Measurements from ENCODE around the gene HTRA2.

Gene HTRA2

DNA sequence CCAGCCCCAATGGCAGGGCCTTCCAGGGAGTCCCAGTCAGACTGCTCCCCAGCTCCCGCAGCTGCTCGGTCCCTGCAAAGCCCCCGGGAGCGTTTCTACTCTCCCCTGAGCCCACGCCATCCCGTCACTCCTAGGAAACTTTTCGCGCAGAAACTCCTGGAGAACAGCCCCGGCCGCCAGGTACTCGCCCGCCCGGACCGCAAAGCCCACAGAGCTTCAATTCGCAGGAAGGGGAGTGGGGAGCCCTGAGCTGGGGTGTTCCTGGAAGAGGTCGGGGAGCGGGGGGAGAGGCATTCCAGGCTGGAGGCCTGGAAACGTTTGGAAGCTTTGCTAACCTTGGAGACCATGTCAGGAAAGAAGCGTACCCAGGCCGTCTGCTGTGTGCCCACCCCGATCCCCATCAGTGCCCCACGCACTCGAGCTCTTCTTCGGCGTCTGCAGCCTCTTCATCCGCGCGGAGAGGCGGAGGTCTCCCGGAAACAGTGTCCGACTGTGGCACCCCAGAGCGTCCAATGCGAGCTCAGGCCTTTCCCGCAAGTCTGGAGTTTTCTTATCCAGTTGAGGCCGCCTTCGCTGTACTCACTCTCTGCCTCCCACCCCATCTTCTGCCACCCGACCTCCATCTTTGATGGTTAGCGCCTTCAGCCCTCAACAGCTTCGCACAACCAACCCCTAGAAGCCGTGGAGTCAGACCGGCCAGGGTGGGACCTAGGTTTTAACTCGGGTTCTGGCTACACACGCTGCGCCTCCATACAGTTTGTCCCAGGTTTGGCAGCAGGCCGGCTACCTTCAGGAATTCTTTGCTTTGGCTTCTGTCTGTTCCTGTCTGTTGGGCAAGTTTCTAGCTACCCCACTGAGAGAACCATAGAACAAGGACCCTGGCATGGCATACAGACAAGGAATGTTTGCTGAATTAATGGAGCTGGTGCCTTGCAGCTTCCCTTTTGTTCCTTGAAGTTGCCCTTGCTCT is 25.9 kb upstream of the HTRA2 start:
- TF ChIP-seq, protein P1, sequence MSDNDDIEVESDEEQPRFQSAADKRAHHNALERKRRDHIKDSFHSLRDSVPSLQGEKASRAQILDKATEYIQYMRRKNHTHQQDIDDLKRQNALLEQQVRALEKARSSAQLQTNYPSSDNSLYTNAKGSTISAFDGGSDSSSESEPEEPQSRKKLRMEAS (IDR thresholded peaks at IDR 0.05; ENCODE audit: low read depth, low read length): no peak
- TF ChIP-seq POLR2A (IDR thresholded peaks at IDR 0.05; ENCODE audit: extremely low read depth, insufficient read length): no peak
- TF ChIP-seq, protein P2, sequence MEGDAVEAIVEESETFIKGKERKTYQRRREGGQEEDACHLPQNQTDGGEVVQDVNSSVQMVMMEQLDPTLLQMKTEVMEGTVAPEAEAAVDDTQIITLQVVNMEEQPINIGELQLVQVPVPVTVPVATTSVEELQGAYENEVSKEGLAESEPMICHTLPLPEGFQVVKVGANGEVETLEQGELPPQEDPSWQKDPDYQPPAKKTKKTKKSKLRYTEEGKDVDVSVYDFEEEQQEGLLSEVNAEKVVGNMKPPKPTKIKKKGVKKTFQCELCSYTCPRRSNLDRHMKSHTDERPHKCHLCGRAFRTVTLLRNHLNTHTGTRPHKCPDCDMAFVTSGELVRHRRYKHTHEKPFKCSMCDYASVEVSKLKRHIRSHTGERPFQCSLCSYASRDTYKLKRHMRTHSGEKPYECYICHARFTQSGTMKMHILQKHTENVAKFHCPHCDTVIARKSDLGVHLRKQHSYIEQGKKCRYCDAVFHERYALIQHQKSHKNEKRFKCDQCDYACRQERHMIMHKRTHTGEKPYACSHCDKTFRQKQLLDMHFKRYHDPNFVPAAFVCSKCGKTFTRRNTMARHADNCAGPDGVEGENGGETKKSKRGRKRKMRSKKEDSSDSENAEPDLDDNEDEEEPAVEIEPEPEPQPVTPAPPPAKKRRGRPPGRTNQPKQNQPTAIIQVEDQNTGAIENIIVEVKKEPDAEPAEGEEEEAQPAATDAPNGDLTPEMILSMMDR (IDR thresholded peaks at IDR 0.05; ENCODE audit: low read depth, low read length): no peak
- TF ChIP-seq MYC (IDR thresholded peaks at IDR 0.05; ENCODE audit: low read depth, low read length): no peak
- DNase-seq (ENCODE audit: low read depth): no peak
- no peak overlapping the region for H3K4me3 ChIP-seq (ENCODE audit: low read depth, low read length)

DNA sequence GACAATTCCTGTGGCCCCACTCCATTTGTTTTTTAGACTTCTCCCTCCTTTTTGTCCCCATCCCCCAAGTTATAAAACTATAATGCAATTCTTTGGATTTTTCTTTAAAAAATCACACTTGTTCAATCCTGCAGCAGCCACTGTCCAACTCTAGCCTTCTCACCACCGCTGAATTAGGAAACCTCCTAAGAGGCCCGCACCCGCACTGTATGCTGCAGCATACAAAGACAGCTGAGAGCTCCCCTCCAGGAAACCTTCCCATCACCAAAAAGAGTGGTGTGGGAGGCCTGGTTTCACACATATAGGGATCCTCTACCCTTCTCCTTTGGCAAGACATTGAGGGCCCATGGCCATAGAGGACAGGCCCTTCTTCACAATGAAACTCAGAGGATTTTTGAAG is 25.1 kb upstream of the HTRA2 start:
- no peak overlapping the region for H3K4me3 ChIP-seq (ENCODE audit: low read depth, low read length)
- TF ChIP-seq, protein P1 (IDR thresholded peaks at IDR 0.05; ENCODE audit: low read depth, low read length): no peak
- no peak for TF ChIP-seq POLR2A (IDR thresholded peaks at IDR 0.05; ENCODE audit: extremely low read depth, insufficient read length)
- TF ChIP-seq MYC (IDR thresholded peaks at IDR 0.05; ENCODE audit: low read depth, low read length): no peak
- TF ChIP-seq, protein P2 (IDR thresholded peaks at IDR 0.05; ENCODE audit: low read depth, low read length): no peak
- DNase-seq (ENCODE audit: low read depth): no peak

DNA sequence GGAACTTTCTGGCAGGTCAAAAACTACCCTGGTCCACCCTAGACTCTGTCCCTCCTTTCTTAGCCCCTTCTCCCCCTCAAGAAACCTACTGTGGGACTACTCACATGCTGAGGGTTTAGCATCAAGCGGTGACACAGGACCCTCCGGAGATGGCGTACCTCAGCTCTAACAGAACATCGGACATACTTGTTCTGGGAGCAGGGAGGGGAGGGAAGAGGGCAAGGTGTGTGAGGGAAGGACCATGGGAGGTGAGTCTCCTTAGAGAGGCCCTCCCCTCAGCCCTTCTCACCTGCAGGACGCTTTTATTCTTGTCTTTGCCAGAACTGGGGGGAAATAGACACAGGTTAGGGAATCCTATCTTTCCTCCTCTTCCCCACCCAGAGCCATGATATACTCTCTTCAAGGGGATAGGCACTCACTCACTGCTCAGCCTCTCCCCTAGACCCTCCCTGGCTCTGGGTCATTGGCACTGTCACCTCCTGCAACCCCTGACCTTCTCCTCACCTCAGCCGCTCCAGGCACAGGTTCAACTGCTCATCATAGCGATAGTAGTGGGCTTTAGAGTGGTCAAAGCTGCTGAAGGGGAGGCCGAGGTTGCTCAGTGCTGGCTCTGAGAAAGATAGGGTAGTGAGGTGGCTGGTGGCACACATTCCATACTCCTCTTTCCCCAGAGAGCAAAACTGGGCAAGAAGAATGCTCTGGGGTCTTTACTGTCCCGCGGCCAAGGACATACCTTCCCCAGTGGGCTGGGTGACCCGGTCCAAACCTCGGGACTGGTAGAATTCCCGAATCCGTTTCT is 24.1 kb upstream of the HTRA2 start:
- no peak for TF ChIP-seq MYC (IDR thresholded peaks at IDR 0.05; ENCODE audit: low read depth, low read length)
- TF ChIP-seq, protein P2 (IDR thresholded peaks at IDR 0.05; ENCODE audit: low read depth, low read length): no peak
- no peak for TF ChIP-seq POLR2A (IDR thresholded peaks at IDR 0.05; ENCODE audit: extremely low read depth, insufficient read length)
- peak overlapping the region; percentile 39 for H3K4me3 ChIP-seq (ENCODE audit: low read depth, low read length)
- no peak for DNase-seq (ENCODE audit: low read depth)

DNA sequence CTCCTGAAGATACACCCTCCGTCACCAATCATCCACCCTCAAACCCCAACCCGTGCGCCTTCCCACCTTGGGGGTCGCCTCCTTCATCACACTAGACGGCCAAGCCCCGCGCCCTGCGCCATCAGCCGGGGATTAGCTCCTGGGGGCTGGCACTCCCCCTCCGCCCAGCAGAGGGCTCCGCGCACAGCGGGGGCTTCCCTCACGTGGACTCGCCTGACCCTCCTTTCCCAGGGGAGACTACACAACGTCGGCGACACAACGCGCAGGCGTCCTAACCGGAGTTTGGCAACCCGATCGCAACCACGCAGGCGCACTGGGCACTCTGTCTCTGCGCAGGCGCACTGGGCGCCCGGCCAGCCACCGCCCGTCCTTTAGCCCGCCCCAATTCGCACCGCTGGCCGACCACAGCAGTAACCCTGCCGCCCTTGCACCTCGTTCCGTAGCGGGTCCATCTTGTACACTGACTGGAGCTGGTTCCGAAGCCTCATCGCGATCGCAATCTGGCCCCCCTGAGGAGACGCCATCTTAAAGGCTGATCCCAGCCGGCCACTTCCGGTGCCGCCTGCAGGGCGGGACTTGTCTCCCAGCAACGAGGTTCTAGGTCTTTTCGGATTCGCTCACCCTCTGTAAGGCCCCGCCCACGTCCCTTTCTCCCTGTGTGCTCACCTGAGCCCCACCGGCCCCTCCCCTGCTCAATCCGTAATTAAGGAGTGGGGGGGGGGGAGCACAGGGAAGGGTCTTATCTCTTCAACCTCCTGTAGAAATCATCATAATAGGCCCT is 22.4 kb upstream of the HTRA2 start, which contains the start of gene PCGF1:
Gene PCGF1 (minus strand): TSS at position 551 of the 781 bp plus-strand sequence. CDS start 27 bp downstream, at position 524.
- peak within 1 kb of the TSS; percentile 70 for H3K4me3 ChIP-seq (ENCODE audit: low read depth, low read length)
- peak; percentile 98 for DNase-seq (ENCODE audit: low read depth)
- TF ChIP-seq POLR2A (IDR thresholded peaks at IDR 0.05; ENCODE audit: extremely low read depth, insufficient read length) (peak; percentile 54), MYC (IDR thresholded peaks at IDR 0.05; ENCODE audit: low read depth, low read length) (peak; percentile 92)
- TF ChIP-seq, protein P1 (IDR thresholded peaks at IDR 0.05; ENCODE audit: low read depth, low read length): peak; percentile 93
- TF ChIP-seq, protein P2 (IDR thresholded peaks at IDR 0.05; ENCODE audit: low read depth, low read length): peak; percentile 70

DNA sequence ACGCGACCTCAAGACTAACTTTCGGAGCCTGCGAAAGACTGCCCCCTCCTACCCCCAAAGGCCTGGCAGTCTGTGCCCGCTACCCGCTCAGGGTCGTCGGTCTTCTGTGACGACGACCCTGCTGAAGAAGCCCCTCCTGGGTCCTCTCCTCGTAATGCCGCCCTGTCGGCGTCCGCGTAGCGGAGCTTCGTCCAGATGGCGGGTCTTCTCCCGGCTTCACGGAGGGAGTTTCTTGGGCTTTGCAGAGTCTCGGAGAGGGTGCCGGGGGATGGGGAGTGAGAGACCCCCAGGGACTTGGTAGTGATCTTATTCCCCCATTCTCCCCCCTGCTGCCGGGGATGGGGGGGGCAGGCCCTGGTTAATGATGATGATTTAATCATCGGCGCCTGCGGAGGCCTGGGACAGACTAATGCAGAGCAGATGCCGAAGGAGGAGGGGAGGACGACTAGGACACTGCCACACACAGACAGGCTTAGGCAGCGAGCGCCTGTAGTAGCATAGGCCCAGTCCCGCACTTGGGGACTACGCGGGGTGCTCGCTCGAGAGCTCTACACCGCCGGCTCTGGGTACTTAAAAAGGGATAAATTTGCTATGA is 21.7 kb upstream of the HTRA2 start:
- peak; percentile 34 for DNase-seq (ENCODE audit: low read depth)
- peak overlapping the region; percentile 70 for H3K4me3 ChIP-seq (ENCODE audit: low read depth, low read length)
- TF ChIP-seq POLR2A (IDR thresholded peaks at IDR 0.05; ENCODE audit: extremely low read depth, insufficient read length): no peak
- TF ChIP-seq, protein P2 (IDR thresholded peaks at IDR 0.05; ENCODE audit: low read depth, low read length): no peak
- TF ChIP-seq MYC (IDR thresholded peaks at IDR 0.05; ENCODE audit: low read depth, low read length): no peak
- TF ChIP-seq, protein P1 (IDR thresholded peaks at IDR 0.05; ENCODE audit: low read depth, low read length): no peak
